Chondrocyte (in vitro differentiated cells): ENCODE data around the gene GJB6. TPM values are rescaled to one million over a fixed set of nuclear protein-coding genes. Genes with fewer than 3 reads are reported as not detected.

Experiments
- DNase-seq: peaks from one replicate; pipeline ENCODE4 v3.0.0; 2021; ENCODE audit warnings: mixed read lengths, low spot score
- H3K27ac Mint-ChIP-seq: one replicate; pipeline ENCODE4 v1.8.0; 2021; ENCODE audit warnings: mild to moderate bottlenecking, moderate library complexity, mixed read lengths; ENCODE audit not compliant: unreplicated experiment
- H3K27me3 Mint-ChIP-seq: 2 replicates; pipeline ENCODE4 v1.8.0; 2021; ENCODE audit warnings: low read depth, mixed read lengths
- H3K36me3 Mint-ChIP-seq: 2 replicates; pipeline ENCODE4 v1.8.0; 2021; ENCODE audit warnings: low read depth, mixed read lengths
- H3K4me1 Mint-ChIP-seq: 2 replicates; pipeline ENCODE4 v1.8.0; 2021; ENCODE audit warnings: low read depth, mild to moderate bottlenecking, mixed read lengths
- H3K4me3 Mint-ChIP-seq: one replicate; pipeline ENCODE4 v1.8.0; 2021; ENCODE audit warnings: mild to moderate bottlenecking, moderate library complexity, mixed read lengths; ENCODE audit not compliant: unreplicated experiment
- H3K9me3 Mint-ChIP-seq: 2 replicates; pipeline ENCODE4 v1.8.0; 2021; ENCODE audit warnings: low read depth, mixed read lengths
- total RNA-seq: library from RNA; stranded (reverse); gene quantifications from 3 replicates; pipeline ENCODE4 v1.2.1, GENCODE V29; 2021
- TF ChIP-seq, protein P1 (sequence below): fragments of 200-600 bp; sonication (generic); IDR thresholded peaks from 2 replicates; pipeline ENCODE4 v1.5.0; 2021; ENCODE audit warnings: antibody characterized with exemption, mild to moderate bottlenecking, moderate library complexity

Gene GJB6
- total RNA-seq, 1 donor from 2014 or later = not detected

DNA sequence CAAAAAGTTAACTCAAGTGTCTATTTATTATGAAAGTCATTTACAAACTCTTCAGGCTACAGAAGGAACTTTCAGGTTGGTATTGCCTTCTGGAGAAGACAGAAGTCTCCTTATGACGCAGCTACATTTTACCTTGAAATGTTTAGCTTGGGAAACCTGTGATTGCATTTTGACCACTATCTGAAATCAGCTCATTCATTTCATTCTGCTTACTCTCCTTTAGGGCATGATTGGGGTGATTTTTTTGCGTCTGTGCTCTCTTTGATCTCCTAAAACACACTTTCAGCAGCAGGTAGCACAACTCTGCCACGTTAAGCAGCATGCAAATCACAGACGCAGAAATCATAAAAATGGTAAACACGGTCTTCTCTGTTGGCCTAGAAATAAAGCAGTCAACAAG, 9.6 kb downstream of the GJB6 start:
- no peak overlapping the region for H3K4me3 Mint-ChIP-seq
- H3K27me3 Mint-ChIP-seq = peaks cover 69% of the 10 kb centered on the region
- no peak overlapping the region for H3K27ac Mint-ChIP-seq
- TF ChIP-seq, protein P1, sequence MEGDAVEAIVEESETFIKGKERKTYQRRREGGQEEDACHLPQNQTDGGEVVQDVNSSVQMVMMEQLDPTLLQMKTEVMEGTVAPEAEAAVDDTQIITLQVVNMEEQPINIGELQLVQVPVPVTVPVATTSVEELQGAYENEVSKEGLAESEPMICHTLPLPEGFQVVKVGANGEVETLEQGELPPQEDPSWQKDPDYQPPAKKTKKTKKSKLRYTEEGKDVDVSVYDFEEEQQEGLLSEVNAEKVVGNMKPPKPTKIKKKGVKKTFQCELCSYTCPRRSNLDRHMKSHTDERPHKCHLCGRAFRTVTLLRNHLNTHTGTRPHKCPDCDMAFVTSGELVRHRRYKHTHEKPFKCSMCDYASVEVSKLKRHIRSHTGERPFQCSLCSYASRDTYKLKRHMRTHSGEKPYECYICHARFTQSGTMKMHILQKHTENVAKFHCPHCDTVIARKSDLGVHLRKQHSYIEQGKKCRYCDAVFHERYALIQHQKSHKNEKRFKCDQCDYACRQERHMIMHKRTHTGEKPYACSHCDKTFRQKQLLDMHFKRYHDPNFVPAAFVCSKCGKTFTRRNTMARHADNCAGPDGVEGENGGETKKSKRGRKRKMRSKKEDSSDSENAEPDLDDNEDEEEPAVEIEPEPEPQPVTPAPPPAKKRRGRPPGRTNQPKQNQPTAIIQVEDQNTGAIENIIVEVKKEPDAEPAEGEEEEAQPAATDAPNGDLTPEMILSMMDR = no peak
- H3K4me1 Mint-ChIP-seq = no peaks in the 10 kb centered on the region
- H3K36me3 Mint-ChIP-seq = no peaks in the 10 kb centered on the region
- DNase-seq = no peak
- H3K9me3 Mint-ChIP-seq = no peaks in the 10 kb centered on the region

DNA sequence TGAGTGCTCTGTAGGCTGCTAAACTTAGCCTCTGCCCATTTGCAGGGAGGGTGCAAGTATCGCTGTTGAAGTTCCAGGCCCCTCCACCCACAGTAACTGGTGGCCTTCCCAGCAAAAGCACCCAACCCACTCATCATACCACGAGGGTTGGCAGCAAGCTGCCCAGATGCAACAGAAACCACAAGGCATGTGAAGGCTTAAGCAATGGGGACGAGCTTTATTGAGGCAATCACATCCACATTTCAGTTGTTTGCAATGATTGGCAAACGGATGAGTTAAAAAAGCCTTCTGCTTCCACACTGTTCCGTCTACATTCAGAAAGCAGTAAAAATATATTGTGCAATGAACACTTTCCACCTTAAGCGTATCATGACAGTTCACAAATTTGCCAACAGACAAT, 10.3 kb downstream of the GJB6 start:
- Mint-ChIP-seq H3K27me3 (peaks cover 70% of the 10 kb centered on the region), H3K4me3 (no peak overlapping the region), H3K9me3 (no peaks in the 10 kb centered on the region), H3K27ac (no peak overlapping the region), H3K4me1 (no peaks in the 10 kb centered on the region), H3K36me3 (no peaks in the 10 kb centered on the region)
- DNase-seq = no peak
- TF ChIP-seq, protein P1 = no peak

DNA sequence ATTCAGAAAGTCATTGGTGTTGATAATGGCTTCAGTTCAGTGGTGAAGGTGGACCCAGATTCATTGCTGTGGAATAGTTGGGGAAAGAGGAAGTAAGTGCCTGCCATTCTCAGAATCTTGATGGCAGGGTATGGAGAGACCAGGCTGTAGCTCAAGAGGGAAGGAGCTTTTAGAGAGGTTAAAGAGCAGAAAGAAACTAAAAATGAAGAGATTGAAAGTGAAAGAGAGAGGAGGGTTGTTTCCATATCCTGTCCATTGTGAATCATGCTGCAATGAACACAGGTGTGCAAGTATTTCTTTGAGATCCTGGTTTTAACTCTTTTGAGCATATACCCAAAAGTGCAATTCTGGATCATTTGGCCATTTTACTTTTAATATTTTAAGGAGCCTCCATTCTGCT, 12.5 kb downstream of the GJB6 start:
- Mint-ChIP-seq H3K27me3 (peaks cover 64% of the 10 kb centered on the region), H3K4me1 (no peaks in the 10 kb centered on the region), H3K36me3 (no peaks in the 10 kb centered on the region)

DNA sequence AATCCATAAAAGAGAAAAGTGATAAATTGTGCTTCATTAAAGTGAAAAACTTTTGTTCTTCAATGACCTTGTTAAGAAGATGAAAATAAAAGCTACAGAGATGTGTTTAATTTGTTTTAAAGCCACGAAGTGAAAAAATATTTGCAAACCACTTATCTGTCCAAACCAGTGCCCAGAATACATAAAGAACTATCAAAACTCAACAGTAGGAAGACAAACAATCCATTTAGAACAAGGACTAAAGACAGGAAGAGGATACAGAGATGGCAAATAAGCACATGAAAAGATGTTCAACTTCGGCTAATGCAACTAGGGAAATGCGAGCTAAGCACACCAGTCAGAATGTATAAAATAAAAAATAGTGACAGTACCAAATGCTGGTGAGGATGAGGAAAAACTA, 15.0 kb downstream of the GJB6 start:
- Mint-ChIP-seq H3K27me3 (peaks cover 63% of the 10 kb centered on the region), H3K4me1 (no peaks in the 10 kb centered on the region), H3K36me3 (peaks cover 2% of the 10 kb centered on the region), H3K27ac (no peak overlapping the region), H3K9me3 (peaks cover 15% of the 10 kb centered on the region), H3K4me3 (no peak overlapping the region)
- no peak for DNase-seq
- TF ChIP-seq, protein P1 = no peak

More for the DNA sequence above, 12.5 kb downstream of the GJB6 start:
- peaks cover 5% of the 10 kb centered on the region for H3K9me3 Mint-ChIP-seq
- TF ChIP-seq, protein P1 = no peak
- H3K4me3 Mint-ChIP-seq = no peak overlapping the region
- H3K27ac Mint-ChIP-seq = no peak overlapping the region
- DNase-seq = no peak

DNA sequence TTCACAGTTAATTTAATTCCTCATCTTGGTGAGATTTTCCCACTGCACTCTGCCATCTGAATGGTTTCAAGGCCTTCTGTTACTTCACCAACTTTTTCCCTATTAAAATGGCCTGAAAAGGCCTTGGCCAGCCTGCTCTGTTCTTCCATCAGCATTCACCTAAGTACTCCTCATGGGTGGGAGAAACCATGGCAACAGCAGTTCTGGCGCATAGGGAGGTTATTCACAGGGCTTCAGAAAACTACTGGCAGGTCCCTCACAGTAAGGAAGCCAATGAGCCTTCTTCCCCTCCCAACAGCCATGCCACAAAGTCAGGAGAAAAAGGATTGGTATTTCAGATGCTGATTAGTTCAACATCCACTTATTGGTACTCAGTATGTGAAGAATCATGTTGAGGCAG, 22.2 kb downstream of the GJB6 start:
- Mint-ChIP-seq H3K4me3 (no peak overlapping the region), H3K27me3 (peaks cover 53% of the 10 kb centered on the region)

More for the DNA sequence above, 22.2 kb downstream of the GJB6 start:
- TF ChIP-seq, protein P1 = no peak
- H3K4me1 Mint-ChIP-seq = no peaks in the 10 kb centered on the region
- peaks cover 2% of the 10 kb centered on the region for H3K36me3 Mint-ChIP-seq
- DNase-seq = no peak
- peaks cover 10% of the 10 kb centered on the region for H3K9me3 Mint-ChIP-seq
- H3K27ac Mint-ChIP-seq = no peak overlapping the region
